ENCODE results near the gene UBE2L5.

The UBE2L5 gene

DNA sequence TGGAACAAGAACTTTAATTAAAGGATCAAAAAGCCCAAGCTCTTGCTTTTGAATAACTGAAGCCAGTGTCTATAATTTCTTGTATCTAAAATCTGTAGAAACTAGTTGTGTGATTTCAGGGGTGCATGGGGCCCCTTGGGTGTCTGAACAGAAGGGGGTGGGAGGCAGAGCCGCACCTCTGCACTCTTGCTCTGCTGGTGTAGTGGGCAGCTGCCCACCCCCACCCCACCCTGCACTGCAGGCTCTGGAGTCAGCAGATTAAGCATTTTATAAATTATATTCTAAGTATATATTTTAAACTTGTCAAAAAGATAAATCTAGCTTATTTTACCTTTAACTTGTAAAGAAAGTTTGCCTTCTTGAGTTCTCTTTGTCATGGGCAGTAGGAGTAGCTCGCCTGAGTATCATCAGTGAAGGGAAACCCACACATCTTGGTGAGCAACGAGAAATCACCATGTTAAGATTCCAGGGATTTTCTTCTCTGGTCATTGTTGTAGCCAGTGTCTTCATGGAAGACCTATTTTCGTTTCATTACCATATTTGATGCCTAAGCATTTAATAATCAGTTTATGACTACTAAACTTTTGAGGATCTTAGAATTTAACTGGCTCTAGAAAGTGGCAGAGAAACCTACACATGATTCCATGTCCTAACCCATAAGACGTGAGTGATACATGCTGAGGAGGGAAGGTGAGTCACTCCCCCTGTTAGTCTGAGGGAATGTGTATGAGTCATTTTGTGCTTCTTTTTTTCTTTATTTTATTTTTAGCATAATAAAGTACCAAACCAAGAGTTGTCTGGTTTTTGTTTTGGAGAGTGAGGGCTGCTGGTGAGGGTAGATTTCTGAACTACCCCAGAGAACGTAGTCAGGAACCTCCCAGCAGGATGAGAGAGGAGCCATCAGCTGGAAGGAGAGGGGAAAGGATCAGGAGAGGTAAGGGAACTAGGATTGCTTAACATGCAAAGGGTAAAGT lies 7.7 kb downstream of the UBE2L5 start:
- no peak overlapping the region for H2BK120ac ChIP-seq (ENCODE audit: low read depth, low read length)
- H2BK5ac ChIP-seq (ENCODE audit: low read length), result no peak overlapping the region
- H4K8ac ChIP-seq (ENCODE audit: low read depth, low read length), result no peak overlapping the region
- H2AFZ ChIP-seq (ENCODE audit: low read length), result no peak overlapping the region
- H4K91ac ChIP-seq (ENCODE audit: low read depth, low read length, poor library complexity), result no peak overlapping the region
- no peak overlapping the region for H3K4me3 ChIP-seq (ENCODE audit: low read length in 2 of 2)
- no peak overlapping the region for H3K14ac ChIP-seq (ENCODE audit: low read length)
- H3K27me3 ChIP-seq (ENCODE audit: control insufficient read depth in 3 of 3, insufficient read depth in 3 of 3, low read depth in 1 of 3, low read length in 3 of 3), result peaks cover 0 to 19% (median 0%) of the 10 kb centered on the region in 3 experiments
- H3K79me1 ChIP-seq (ENCODE audit: low read depth, low read length), result no peaks in the 10 kb centered on the region
- H3K4me2 ChIP-seq (ENCODE audit: insufficient read depth, low read length, poor library complexity, severe bottlenecking), result no peak overlapping the region
- no peak overlapping the region for H2BK12ac ChIP-seq (ENCODE audit: low read length)
- no peak overlapping the region for H3K23ac ChIP-seq (ENCODE audit: low read depth, low read length, poor library complexity)
- H3K18ac ChIP-seq (ENCODE audit: low read length), result no peak overlapping the region
- no peak overlapping the region for H2BK15ac ChIP-seq (ENCODE audit: low read length)
- no peak for DNase-seq (ENCODE audit: low spot score)
- H2AK5ac ChIP-seq (ENCODE audit: low read depth, low read length), result no peak overlapping the region
- no peaks in the 10 kb centered on the region for H3K4me1 ChIP-seq (ENCODE audit: control insufficient read depth in 2 of 2, insufficient read depth in 1 of 2, low read depth in 1 of 2, low read length in 2 of 2)
- H3K36me3 ChIP-seq (replicated peaks in 1 of 2; ENCODE audit: control insufficient read depth in 2 of 2, insufficient read depth in 2 of 2, low read length in 2 of 2), result no peaks in the 10 kb centered on the region
- no peak overlapping the region for H3K27ac ChIP-seq (replicated peaks; ENCODE audit: low read length)
- no CpG with 5 or more reads among the region's 6 CpGs for WGBS, 2 donors (ENCODE audit: extremely low coverage in 2 of 2, insufficient read length in 2 of 2, insufficient replicate concordance in 1 of 2)
- H3K9me3 ChIP-seq (replicated peaks in 1 of 2; ENCODE audit: control insufficient read depth in 2 of 2, insufficient read depth in 1 of 2, low read depth in 1 of 2, low read length in 2 of 2), result peaks cover 0 to 1% of the 10 kb centered on the region in 2 donors
- no peak overlapping the region for H3K9ac ChIP-seq (ENCODE audit: low read depth, low read length, poor library complexity)
- no peak overlapping the region for H3K4ac ChIP-seq (ENCODE audit: low read length)

GRCh38 chr13:30431269-30431940 lies 9.1 kb downstream of the UBE2L5 start:
- H3K4me3 ChIP-seq (ENCODE audit: low read length in 2 of 2), result no peak overlapping the region
- no CpG with 5 or more reads among the region's 2 CpGs for WGBS, 2 donors (ENCODE audit: extremely low coverage in 2 of 2, insufficient read length in 2 of 2, insufficient replicate concordance in 1 of 2)

DNA sequence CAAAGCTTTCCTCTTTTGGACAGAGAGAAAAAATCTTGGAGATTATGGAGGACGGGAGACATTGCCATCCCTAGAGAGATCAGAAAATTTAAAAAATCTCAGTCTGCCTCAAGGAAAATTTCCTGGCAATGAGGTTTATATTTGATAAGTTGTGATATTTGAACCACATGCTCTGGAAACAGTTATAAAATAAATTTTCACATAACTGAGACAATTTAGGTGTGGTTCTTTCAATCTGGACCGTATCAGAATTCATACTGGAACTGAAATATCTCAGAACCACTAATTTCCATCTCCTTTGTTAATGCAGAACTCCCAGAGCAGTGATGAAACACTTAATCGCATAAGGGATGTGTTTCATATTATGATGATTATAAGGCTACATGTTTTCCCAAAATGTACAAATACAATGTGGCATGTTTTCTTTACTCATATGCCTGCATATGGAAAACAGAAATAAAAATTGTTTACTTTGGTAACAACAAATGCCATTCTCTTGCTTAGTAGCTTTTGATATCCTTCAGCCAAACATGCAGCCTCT lies 13.7 kb downstream of the UBE2L5 start:
- Histone ChIP-seq H2BK15ac (ENCODE audit: low read length) (no peak overlapping the region), H2BK12ac (ENCODE audit: low read length) (no peak overlapping the region), H3K9me3 (replicated peaks in 1 of 2; ENCODE audit: control insufficient read depth in 2 of 2, insufficient read depth in 1 of 2, low read depth in 1 of 2, low read length in 2 of 2) (no peaks in the 10 kb centered on the region), H2AK5ac (ENCODE audit: low read depth, low read length) (no peak overlapping the region), H3K36me3 (replicated peaks in 1 of 2; ENCODE audit: control insufficient read depth in 2 of 2, insufficient read depth in 2 of 2, low read length in 2 of 2) (no peaks in the 10 kb centered on the region), H3K4me3 (ENCODE audit: low read length in 2 of 2) (no peak overlapping the region), H3K4me2 (ENCODE audit: insufficient read depth, low read length, poor library complexity, severe bottlenecking) (no peak overlapping the region), H3K14ac (ENCODE audit: low read length) (no peak overlapping the region), H3K9ac (ENCODE audit: low read depth, low read length, poor library complexity) (no peak overlapping the region), H3K23ac (ENCODE audit: low read depth, low read length, poor library complexity) (no peak overlapping the region), H4K91ac (ENCODE audit: low read depth, low read length, poor library complexity) (no peak overlapping the region), H3K4ac (ENCODE audit: low read length) (no peak overlapping the region), H3K27me3 (ENCODE audit: control insufficient read depth in 3 of 3, insufficient read depth in 3 of 3, low read depth in 1 of 3, low read length in 3 of 3) (peaks cover 0 to 27% (median 0%) of the 10 kb centered on the region in 3 experiments), H4K8ac (ENCODE audit: low read depth, low read length) (no peak overlapping the region), H3K4me1 (ENCODE audit: control insufficient read depth in 2 of 2, insufficient read depth in 1 of 2, low read depth in 1 of 2, low read length in 2 of 2) (no peaks in the 10 kb centered on the region), H3K79me1 (ENCODE audit: low read depth, low read length) (no peaks in the 10 kb centered on the region), H2BK120ac (ENCODE audit: low read depth, low read length) (no peak overlapping the region), H3K27ac (replicated peaks; ENCODE audit: low read length) (no peak overlapping the region), H2BK5ac (ENCODE audit: low read length) (no peak overlapping the region), H2AFZ (ENCODE audit: low read length) (no peak overlapping the region), H3K18ac (ENCODE audit: low read length) (no peak overlapping the region)
- DNase-seq (ENCODE audit: low spot score), result no peak
- no CpG with 5 or more reads among the region's 3 CpGs for WGBS, 2 donors (ENCODE audit: extremely low coverage in 2 of 2, insufficient read length in 2 of 2, insufficient replicate concordance in 1 of 2)

More at GRCh38 chr13:30431269-30431940, 9.1 kb downstream of the UBE2L5 start:
- Histone ChIP-seq H2BK5ac (ENCODE audit: low read length) (no peak overlapping the region), H3K4ac (ENCODE audit: low read length) (no peak overlapping the region), H3K4me1 (ENCODE audit: control insufficient read depth in 2 of 2, insufficient read depth in 1 of 2, low read depth in 1 of 2, low read length in 2 of 2) (no peaks in the 10 kb centered on the region), H3K14ac (ENCODE audit: low read length) (no peak overlapping the region), H3K27me3 (ENCODE audit: control insufficient read depth in 3 of 3, insufficient read depth in 3 of 3, low read depth in 1 of 3, low read length in 3 of 3) (peaks cover 0 to 16% (median 0%) of the 10 kb centered on the region in 3 experiments), H3K36me3 (replicated peaks in 1 of 2; ENCODE audit: control insufficient read depth in 2 of 2, insufficient read depth in 2 of 2, low read length in 2 of 2) (no peaks in the 10 kb centered on the region), H2BK120ac (ENCODE audit: low read depth, low read length) (no peak overlapping the region), H4K8ac (ENCODE audit: low read depth, low read length) (no peak overlapping the region), H2BK15ac (ENCODE audit: low read length) (no peak overlapping the region), H3K79me1 (ENCODE audit: low read depth, low read length) (no peaks in the 10 kb centered on the region), H3K4me2 (ENCODE audit: insufficient read depth, low read length, poor library complexity, severe bottlenecking) (no peak overlapping the region), H2BK12ac (ENCODE audit: low read length) (no peak overlapping the region), H4K91ac (ENCODE audit: low read depth, low read length, poor library complexity) (no peak overlapping the region), H2AK5ac (ENCODE audit: low read depth, low read length) (no peak overlapping the region), H3K9ac (ENCODE audit: low read depth, low read length, poor library complexity) (no peak overlapping the region), H3K18ac (ENCODE audit: low read length) (no peak overlapping the region), H3K9me3 (replicated peaks in 1 of 2; ENCODE audit: control insufficient read depth in 2 of 2, insufficient read depth in 1 of 2, low read depth in 1 of 2, low read length in 2 of 2) (peaks cover 0 to 1% of the 10 kb centered on the region in 2 donors), H3K23ac (ENCODE audit: low read depth, low read length, poor library complexity) (no peak overlapping the region), H2AFZ (ENCODE audit: low read length) (no peak overlapping the region), H3K27ac (replicated peaks; ENCODE audit: low read length) (no peak overlapping the region)
- DNase-seq (ENCODE audit: low spot score), result no peak

GRCh38 chr13:30437177-30437576 lies 14.9 kb downstream of the UBE2L5 start:
- Histone ChIP-seq H3K79me1 (ENCODE audit: low read depth, low read length) (no peaks in the 10 kb centered on the region), H3K4me1 (ENCODE audit: control insufficient read depth in 2 of 2, insufficient read depth in 1 of 2, low read depth in 1 of 2, low read length in 2 of 2) (no peaks in the 10 kb centered on the region), H3K36me3 (replicated peaks in 1 of 2; ENCODE audit: control insufficient read depth in 2 of 2, insufficient read depth in 2 of 2, low read length in 2 of 2) (no peaks in the 10 kb centered on the region), H2BK12ac (ENCODE audit: low read length) (no peak overlapping the region), H2AFZ (ENCODE audit: low read length) (no peak overlapping the region), H3K27me3 (ENCODE audit: control insufficient read depth in 3 of 3, insufficient read depth in 3 of 3, low read depth in 1 of 3, low read length in 3 of 3) (peaks cover 0 to 22% (median 0%) of the 10 kb centered on the region in 3 experiments), H3K23ac (ENCODE audit: low read depth, low read length, poor library complexity) (no peak overlapping the region), H3K9me3 (replicated peaks in 1 of 2; ENCODE audit: control insufficient read depth in 2 of 2, insufficient read depth in 1 of 2, low read depth in 1 of 2, low read length in 2 of 2) (no peaks in the 10 kb centered on the region), H2BK120ac (ENCODE audit: low read depth, low read length) (no peak overlapping the region), H3K4me3 (ENCODE audit: low read length in 2 of 2) (no peak overlapping the region), H2BK15ac (ENCODE audit: low read length) (no peak overlapping the region), H3K9ac (ENCODE audit: low read depth, low read length, poor library complexity) (no peak overlapping the region), H4K8ac (ENCODE audit: low read depth, low read length) (no peak overlapping the region), H3K4ac (ENCODE audit: low read length) (no peak overlapping the region), H4K91ac (ENCODE audit: low read depth, low read length, poor library complexity) (no peak overlapping the region), H3K18ac (ENCODE audit: low read length) (no peak overlapping the region), H3K4me2 (ENCODE audit: insufficient read depth, low read length, poor library complexity, severe bottlenecking) (no peak overlapping the region), H3K27ac (replicated peaks; ENCODE audit: low read length) (no peak overlapping the region), H2AK5ac (ENCODE audit: low read depth, low read length) (no peak overlapping the region), H2BK5ac (ENCODE audit: low read length) (no peak overlapping the region), H3K14ac (ENCODE audit: low read length) (no peak overlapping the region)
- no peak for DNase-seq (ENCODE audit: low spot score)
- WGBS, 2 donors (ENCODE audit: extremely low coverage in 2 of 2, insufficient read length in 2 of 2, insufficient replicate concordance in 1 of 2), result no CpG with 5 or more reads among the region's 8 CpGs

All from neuronal stem cell (in vitro differentiated cells).